GM21381 (cell line): Measurements from ENCODE around the gene ITGB5.

Experiments
- ATAC-seq: cut with Tn5 transposase; IDR thresholded peaks from one replicate; pipeline ENCODE4 v1.9.1; 2021; ENCODE audit warnings: mild to moderate bottlenecking, moderate library complexity; ENCODE audit not compliant: unreplicated experiment

ITGB5 gene

DNA sequence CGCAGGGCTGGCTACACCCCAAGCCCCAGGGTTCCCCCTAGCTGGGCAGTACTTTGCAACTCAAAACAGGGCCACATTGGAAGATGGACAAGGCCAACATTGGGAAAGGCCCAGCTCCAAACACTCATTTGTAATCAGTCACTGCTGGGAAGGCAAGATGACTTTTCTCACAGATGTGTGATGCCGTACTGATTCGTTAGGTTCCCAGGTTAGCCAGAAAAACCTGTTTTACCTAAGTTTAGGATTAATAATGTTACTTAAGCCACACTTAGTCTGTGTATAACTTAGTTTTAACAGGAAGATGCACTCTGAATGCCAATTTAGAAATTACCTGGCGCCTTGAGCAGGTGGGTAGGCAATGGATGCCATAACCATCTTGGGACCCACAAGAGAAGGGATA is 71.0 kb downstream of the ITGB5 start:
- no peak for ATAC-seq

DNA sequence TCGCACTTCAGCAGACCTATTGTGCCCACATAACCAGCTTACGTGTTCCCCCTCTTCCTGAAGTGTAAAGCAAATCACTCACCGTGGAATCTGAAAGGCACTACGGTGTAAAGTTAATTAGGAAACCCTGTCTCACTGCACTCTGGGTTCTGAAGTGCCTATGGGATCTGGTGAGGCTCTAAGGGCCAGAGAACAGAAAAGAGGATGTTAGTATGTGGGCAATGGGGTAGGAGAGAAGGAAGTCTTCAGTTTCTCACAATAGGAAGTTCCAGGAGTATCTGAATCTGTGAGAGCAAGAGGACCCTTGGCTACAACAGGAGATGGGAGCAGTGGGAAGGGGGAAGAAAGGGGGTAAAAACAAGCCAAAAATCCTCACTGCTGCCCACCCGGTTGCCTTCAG is 71.4 kb downstream of the ITGB5 start:
- no peak for ATAC-seq

GRCh38 chr3:124814620-124815421 is 72.3 kb downstream of the ITGB5 start:
- no peak for ATAC-seq

GRCh38 chr3:124813541-124813940 is 73.6 kb downstream of the ITGB5 start:
- no peak for ATAC-seq

- ATAC-seq: no peak
Observed at GRCh38 chr3:124812291-124813265, 74.6 kb downstream of the ITGB5 start.

DNA sequence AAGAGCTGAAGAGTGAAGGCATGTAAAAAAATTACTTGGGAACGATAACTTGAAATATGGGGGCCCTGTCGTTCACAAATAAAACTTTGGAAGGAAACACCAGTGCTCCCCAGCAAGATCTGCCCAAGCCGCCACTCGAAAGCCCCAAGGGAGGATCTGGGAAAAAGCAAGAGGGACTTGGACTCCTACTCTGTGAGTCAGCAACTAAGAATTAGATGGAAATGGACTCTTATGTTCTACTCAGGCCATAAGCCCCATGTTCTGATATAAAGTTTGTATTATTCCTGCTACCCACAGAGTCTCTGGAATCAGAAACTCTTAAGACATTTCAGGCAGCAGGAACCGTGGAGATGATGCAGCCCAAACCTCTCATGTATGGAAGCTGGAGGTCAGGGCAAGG is 75.7 kb downstream of the ITGB5 start:
- no peak for ATAC-seq

DNA sequence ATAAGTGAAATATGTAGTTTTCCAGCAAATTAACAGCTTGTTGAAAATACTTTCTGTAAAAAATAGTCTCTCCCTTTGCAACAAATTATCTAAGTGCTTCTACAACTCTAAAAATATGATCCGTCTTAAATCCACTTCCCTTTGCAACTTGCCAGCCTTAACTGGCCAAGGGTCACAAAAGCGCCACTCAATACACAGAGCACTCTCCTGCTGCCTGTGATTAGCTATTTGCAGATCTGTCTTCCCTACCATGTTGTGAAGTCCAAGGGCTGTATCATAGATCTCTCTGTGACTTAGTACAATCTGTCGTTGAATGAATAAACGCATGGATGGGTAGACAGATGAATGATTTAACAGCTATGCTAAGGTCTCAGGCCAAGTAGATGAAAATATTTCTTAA is 76.2 kb downstream of the ITGB5 start:
- no peak for ATAC-seq

DNA sequence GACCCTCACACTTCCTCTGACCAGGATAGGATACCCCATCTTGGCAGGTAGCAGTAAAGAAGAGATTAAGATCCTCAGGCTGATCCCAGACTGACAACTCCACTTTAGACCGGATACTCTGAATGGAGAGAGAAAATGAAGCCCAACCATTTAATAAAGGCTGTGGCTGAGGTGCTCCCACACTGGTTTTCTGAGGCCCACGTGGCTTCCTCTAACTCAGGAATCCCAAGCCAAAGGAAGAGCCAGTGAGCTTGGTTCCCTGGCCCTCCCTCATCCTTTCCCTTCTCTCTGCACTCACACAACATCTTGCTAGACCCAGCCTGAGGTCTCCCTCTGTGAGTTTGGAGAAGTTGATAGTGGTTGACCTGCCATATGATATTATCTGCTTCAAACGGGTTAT is 78.1 kb downstream of the ITGB5 start:
- no peak for ATAC-seq

DNA sequence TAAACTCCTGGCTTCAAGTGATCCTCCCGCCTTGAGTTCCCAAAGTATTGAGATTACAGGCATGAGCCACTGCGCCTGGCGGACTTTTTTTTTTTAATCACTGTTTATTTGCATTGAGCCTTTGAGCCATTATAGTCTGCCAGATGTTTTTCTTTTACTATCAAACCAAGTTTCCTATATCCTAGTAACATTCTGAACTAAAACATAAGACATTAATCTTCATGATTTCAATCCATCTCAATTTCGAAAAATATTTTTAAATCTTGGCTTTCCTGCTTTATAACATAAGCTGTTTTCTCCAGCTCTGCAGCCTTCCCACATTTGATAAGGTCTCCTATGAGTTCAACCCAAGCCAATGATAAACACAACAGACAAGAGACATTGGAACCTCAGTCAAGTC is 81.5 kb downstream of the ITGB5 start:
- ATAC-seq: no peak

GRCh38 chr3:124804875-124805274 is 82.3 kb downstream of the ITGB5 start:
- no peak for ATAC-seq

- ATAC-seq: no peak
Observed at GRCh38 chr3:124802702-124803101, 84.5 kb downstream of the ITGB5 start.

DNA sequence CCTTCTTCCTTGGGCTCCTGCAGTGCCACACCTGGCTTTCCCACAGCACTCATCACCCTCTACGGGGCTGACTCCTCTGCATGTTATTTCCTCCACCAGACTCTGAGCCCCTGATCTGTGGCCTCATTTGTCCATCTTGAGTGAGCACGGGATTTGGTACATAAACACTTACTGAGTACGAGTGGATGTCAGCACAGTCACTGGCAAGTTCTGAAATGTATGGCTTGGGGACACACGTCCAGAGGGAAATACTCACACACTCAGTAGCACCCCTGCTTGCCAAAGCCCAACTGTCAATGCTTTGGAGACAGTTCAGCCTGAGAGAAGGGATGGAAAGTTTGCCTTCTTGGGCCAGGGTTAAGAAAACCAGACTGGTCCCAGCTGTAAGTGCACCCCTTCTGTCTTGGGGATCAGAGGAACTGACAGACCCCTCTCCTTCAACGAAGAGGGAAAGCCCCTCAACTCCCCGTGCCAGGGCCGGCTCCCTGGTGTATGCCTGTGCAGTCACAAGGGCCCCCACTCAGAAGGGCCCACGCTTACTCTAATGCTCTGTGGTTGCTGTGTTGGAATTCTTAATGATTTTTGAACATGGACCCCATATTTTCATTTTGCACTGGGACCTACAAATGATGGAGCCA is 85.0 kb downstream of the ITGB5 start:
- ATAC-seq: no peak

- no peak for ATAC-seq
Observed at GRCh38 chr3:124800511-124801258, 86.5 kb downstream of the ITGB5 start.

- no peak for ATAC-seq
Observed at GRCh38 chr3:124800076-124800475, 87.1 kb downstream of the ITGB5 start.

- no peak for ATAC-seq
Observed at GRCh38 chr3:124799676-124800075, 87.5 kb downstream of the ITGB5 start.

- ATAC-seq: no peak
Observed at GRCh38 chr3:124797426-124797945, 89.7 kb downstream of the ITGB5 start.

DNA sequence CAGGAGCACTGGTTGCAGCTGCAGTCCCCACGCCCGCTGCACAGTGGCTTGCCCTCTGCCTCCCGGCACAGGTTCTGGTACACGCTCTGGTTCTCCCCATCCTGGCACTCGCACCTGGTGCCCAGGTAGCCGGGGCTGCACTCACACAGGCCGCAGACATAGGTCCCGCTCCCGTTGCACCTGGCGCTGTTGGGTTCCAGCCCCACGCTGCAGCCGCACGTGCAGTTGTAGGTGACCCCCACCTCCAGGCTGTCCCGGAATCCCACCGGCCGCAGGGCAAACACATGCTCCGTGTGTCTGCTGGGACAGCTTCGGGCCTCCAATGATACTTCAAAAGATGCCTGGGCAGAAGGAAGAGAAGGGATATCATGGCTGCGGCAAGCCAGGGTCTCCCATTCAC is 90.7 kb downstream of the ITGB5 start:
- no peak for ATAC-seq

DNA sequence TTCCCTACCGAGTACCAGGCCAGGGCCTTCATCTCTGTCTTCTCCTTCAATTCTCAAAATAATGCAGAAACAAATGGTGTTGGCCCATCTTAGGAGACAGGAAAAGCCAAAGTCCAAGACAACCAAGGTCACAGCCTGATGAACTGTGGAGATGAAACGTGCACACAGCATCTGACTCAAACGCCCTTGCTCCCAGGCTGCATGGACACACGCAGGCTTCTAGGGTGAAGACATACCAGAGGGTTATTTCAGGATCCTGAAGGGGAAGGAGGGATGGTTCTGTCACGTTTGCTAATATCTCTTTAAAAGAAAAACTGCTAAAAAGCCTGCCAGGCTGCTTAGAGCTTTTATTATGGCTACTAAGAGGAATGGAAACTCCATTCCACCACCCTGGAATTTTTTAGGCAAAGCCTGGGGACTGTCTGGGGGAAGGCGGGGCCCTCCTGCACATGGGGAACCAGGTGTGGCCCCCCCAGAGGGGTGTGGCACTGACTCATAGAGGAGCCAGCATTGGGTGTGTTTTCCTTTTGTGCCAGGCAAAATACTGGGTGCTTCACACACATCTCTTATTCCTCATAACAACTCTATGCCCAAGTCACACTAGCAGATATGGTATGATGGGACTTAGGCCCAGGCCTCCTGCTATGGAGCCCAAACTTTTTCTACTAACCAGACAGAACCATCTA is 94.0 kb downstream of the ITGB5 start:
- no peak for ATAC-seq

DNA sequence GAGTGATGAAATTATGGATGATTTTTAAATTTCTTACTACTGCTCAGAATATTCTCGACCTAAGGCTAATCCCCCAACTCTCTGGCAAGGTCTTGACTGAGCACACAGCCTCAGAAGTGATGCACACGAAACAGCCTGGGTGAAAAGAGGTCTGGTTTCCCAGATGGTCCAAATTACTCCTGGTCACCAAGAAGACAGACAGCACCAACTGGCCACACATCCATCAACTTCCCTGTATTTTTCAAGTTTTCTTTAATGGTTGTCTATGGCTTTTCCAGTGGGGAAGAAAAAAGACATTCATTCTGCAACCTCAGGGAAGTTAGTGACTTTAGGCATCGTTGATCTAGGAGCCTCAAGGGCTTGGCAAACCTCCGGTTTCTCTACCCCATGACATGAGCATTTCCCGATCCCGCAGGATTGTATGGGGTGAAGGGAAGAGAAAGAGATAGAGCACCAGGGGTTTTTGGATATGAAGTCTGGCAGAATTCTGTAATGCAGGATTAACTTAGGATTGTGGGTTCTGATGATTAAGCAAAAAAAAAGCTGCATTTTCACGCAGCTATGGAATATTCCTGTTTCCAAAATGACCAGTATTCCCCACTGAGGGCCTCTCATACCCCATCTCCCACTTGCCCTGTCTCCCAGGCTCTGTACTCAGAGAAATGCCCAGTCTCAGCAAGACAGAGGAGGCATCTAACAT is 94.7 kb downstream of the ITGB5 start:
- ATAC-seq: no peak
